ENCODE measurements around the gene MR1.

The MR1 gene

DNA sequence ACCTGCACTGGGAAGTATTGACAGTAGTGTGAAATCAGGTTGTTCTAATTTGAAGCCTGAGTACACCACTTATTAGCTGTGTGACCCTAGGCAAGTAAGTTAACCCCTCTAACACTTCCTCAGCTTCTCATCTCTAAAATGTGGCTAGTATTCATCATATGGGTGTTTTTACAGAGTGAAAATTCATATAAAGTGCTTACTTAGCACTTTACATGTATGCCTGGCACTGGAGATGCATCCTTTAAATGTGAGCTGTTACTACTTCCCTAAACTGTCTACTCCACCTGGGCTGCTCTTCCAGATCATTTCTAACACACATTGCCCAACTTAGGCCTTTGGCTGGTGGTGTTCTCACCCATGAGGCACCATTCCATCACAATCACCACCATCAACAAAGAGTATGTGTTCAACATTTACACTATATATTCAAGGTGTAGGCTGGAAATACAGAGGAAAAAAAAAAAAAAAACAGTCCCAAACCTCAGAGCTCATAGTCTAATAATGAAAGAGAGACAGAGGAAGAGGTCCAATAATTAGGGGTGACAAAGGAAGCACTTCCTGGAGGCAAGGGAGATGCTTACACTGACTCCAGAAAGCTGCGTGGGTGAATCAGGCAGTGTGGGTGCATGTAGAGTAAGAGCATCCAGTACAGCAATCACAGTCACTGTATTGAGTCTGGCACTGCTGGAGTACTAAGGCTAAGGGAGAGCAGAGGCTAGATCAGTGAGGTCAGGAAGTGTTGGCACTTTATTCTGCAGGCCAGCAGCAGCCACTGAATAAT lies 14.7 kb upstream of the MR1 start:
- peaks cover 20 to 65% (median 32%) of the 10 kb centered on the region in 11 experiments; a peak in 20 of 22 replicates for H4K20me1 ChIP-seq
- H3K27me3 ChIP-seq: no peaks in the 10 kb centered on the region
- peak overlapping the region in 4 of 11 experiments; percentile 2 to 32 (median 22); a peak in 5 of 22 replicates for H3K27ac ChIP-seq
- no peak overlapping the region for H3K9ac ChIP-seq
- peak overlapping the region in 10 of 11 experiments; percentile 10 to 90 (median 60); a peak in 18 of 22 replicates for H3K4me2 ChIP-seq
- no peak overlapping the region for H3K4me3 ChIP-seq
- TF ChIP-seq Cebpa-rat (IDR thresholded peaks at IDR 0.05): no peak
- peaks cover 49 to 77% (median 65%) of the 10 kb centered on the region in 10 experiments for H3K4me1 ChIP-seq
- peaks cover 4 to 34% (median 25%) of the 10 kb centered on the region in 11 experiments; a peak in 17 of 22 replicates for H3K36me3 ChIP-seq
- peaks cover 0 to 28% (median 11%) of the 10 kb centered on the region in 11 experiments; a peak in 13 of 22 replicates for H3K9me3 ChIP-seq (replicated peaks in 1 of 11)

- H3K36me3 ChIP-seq: peaks cover 4 to 24% (median 19%) of the 10 kb centered on the region in 11 experiments; a peak in 17 of 22 replicates
- H3K27ac ChIP-seq: peak overlapping the region; percentile 35 to 98 (median 94); a peak in 18 of 22 replicates
- H3K4me3 ChIP-seq: peak overlapping the region; percentile 84 to 97 (median 94)
- H3K9me3 ChIP-seq (replicated peaks in 1 of 11): peaks cover 0 to 17% (median under 1%) of the 10 kb centered on the region in 11 experiments; a peak in 12 of 22 replicates
- H3K9ac ChIP-seq: peak overlapping the region; percentile 89 to 98 (median 93)
- H3K27me3 ChIP-seq: no peaks in the 10 kb centered on the region
- H4K20me1 ChIP-seq: peaks cover 20 to 54% (median 32%) of the 10 kb centered on the region in 11 experiments; a peak in 20 of 22 replicates
- H3K4me1 ChIP-seq: peaks cover 35 to 57% (median 46%) of the 10 kb centered on the region in 10 experiments
- no peak for TF ChIP-seq Cebpa-rat (IDR thresholded peaks at IDR 0.05)
- H3K4me2 ChIP-seq: peak overlapping the region; percentile 67 to 92 (median 84)
These were observed 12.6 kb upstream of the MR1 start for GRCh38 chr1:181021159-181021558.

GRCh38 chr1:181021811-181022434 lies 11.9 kb upstream of the MR1 start:
- no peaks in the 10 kb centered on the region for H3K27me3 ChIP-seq
- H4K20me1 ChIP-seq: peaks cover 20 to 46% (median 32%) of the 10 kb centered on the region in 11 experiments; a peak in 20 of 22 replicates
- peaks cover 4 to 18% (median 15%) of the 10 kb centered on the region in 11 experiments; a peak in 15 of 22 replicates for H3K36me3 ChIP-seq
- peaks cover 35 to 56% (median 41%) of the 10 kb centered on the region in 10 experiments for H3K4me1 ChIP-seq
- peaks cover 0 to 12% (median 0%) of the 10 kb centered on the region in 11 experiments; a peak in 4 of 22 replicates for H3K9me3 ChIP-seq (replicated peaks in 1 of 11)
- no peak for TF ChIP-seq Cebpa-rat (IDR thresholded peaks at IDR 0.05)
- H3K4me2 ChIP-seq: peak overlapping the region; percentile 67 to 92 (median 84)
- H3K27ac ChIP-seq: peak overlapping the region; percentile 77 to 98 (median 94)
- H3K9ac ChIP-seq: peak overlapping the region; percentile 89 to 98 (median 93)
- H3K4me3 ChIP-seq: peak overlapping the region; percentile 84 to 97 (median 94)

GRCh38 chr1:181023265-181024057 lies 10.3 kb upstream of the MR1 start:
- peaks cover 20 to 34% (median 32%) of the 10 kb centered on the region in 11 experiments; a peak in 20 of 22 replicates for H4K20me1 ChIP-seq
- H3K4me3 ChIP-seq: peak overlapping the region; percentile 42 to 96 (median 52); a peak in 18 of 20 replicates
- peak overlapping the region in 10 of 11 experiments; percentile 23 to 98 (median 94); a peak in 16 of 22 replicates for H3K27ac ChIP-seq
- H3K36me3 ChIP-seq: peaks cover 0 to 7% (median under 1%) of the 10 kb centered on the region in 11 experiments; a peak in 2 of 22 replicates
- TF ChIP-seq Cebpa-rat (IDR thresholded peaks at IDR 0.05): no peak
- H3K9me3 ChIP-seq (replicated peaks in 1 of 11): no peaks in the 10 kb centered on the region
- H3K4me2 ChIP-seq: peak overlapping the region; percentile 63 to 81 (median 72)
- H3K27me3 ChIP-seq: no peaks in the 10 kb centered on the region
- H3K9ac ChIP-seq: peak overlapping the region in 9 of 11 experiments; percentile 27 to 98 (median 93); a peak in 14 of 22 replicates
- peaks cover 35 to 59% (median 43%) of the 10 kb centered on the region in 10 experiments for H3K4me1 ChIP-seq

- Histone ChIP-seq H3K27me3 (no peaks in the 10 kb centered on the region), H3K36me3 (no peaks in the 10 kb centered on the region), H4K20me1 (no peaks in the 10 kb centered on the region), H3K27ac (0 out of 22 replicates have a peak overlapping the region, but pooled peaks of 1 of the 11 experiments have one; percentile 3), H3K9me3 (replicated peaks in 1 of 11) (no peaks in the 10 kb centered on the region), H3K4me1 (peaks cover 11 to 49% (median 18%) of the 10 kb centered on the region in 10 experiments), H3K4me2 (peak overlapping the region in 3 of 11 experiments; percentile 25 to 43 (median 39); a peak in 5 of 22 replicates), H3K9ac (no peak overlapping the region), H3K4me3 (no peak overlapping the region)
- no peak for TF ChIP-seq Cebpa-rat (IDR thresholded peaks at IDR 0.05)
These were observed 5.6 kb upstream of the MR1 start for GRCh38 chr1:181028196-181028595.

DNA sequence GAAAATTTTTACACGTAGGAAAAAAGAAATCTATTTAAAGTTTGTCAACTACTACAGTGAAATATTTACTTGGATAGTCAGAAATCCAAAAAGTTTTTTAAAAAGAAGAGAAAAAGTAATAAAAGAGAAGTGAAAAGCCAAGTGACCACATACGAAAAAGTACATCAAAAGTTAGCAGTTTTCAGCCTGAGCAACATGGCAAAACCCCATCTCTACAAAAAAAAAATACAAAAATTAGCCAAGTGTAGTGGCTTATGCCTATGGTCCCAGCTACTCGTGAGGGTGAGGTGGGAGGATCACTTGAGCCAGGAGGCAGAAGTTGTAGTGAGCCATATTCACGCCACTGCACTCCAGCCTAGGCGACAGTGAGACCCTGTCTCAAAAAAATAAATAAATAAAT lies 5.2 kb upstream of the MR1 start:
- Histone ChIP-seq H3K4me3 (no peak overlapping the region), H3K9ac (no peak overlapping the region), H3K4me2 (peak overlapping the region in 3 of 11 experiments; percentile 33 to 43 (median 39); a peak in 5 of 22 replicates), H3K4me1 (peaks cover 11 to 49% (median 18%) of the 10 kb centered on the region in 10 experiments), H3K27me3 (no peaks in the 10 kb centered on the region), H3K27ac (peak overlapping the region in 1 of 11 experiments; percentile 3; a peak in 1 of 22 replicates), H3K9me3 (replicated peaks in 1 of 11) (no peaks in the 10 kb centered on the region), H3K36me3 (no peaks in the 10 kb centered on the region), H4K20me1 (no peaks in the 10 kb centered on the region)
- TF ChIP-seq Cebpa-rat (IDR thresholded peaks at IDR 0.05): no peak

DNA sequence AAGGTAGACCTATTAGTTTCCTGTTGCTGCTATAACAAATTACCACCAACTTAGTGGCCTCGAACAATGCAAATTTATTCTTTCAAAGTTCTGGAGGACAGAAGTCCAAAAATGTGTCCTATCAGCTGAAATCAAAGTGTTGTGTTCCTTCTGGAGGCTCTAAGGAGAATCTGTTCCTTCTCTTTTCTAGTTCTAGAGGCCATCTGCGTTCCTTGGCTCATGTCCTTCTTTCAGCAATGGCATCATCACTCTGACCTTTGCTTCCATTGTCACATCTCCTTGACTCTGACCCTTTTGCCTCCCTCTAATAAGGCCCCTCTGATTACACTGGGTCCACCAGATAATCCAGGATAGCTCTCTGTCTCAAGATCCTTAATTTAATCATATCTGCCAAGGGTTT lies 1.2 kb upstream of the MR1 start:
- Histone ChIP-seq H4K20me1 (no peaks in the 10 kb centered on the region), H3K27ac (peak overlapping the region in 9 of 11 experiments; percentile 79 to 97 (median 80); a peak in 16 of 22 replicates), H3K36me3 (no peaks in the 10 kb centered on the region; a peak in 1 of 22 replicates), H3K27me3 (no peaks in the 10 kb centered on the region), H3K9me3 (replicated peaks in 1 of 11) (no peaks in the 10 kb centered on the region), H3K4me1 (peaks cover 40 to 68% (median 43%) of the 10 kb centered on the region in 10 experiments), H3K9ac (no peak overlapping the region; a peak in 1 of 22 replicates), H3K4me2 (peak overlapping the region in 9 of 11 experiments; percentile 80 to 100 (median 94); a peak in 11 of 22 replicates), H3K4me3 (no peak overlapping the region)
- TF ChIP-seq Cebpa-rat (IDR thresholded peaks at IDR 0.05): no peak
